ENCODE measurements around the gene PURB.
"Not testable (repeated sequence)": the region's sequence is repeated elsewhere in the genome, so short reads cannot be mapped to it uniquely, and the experiment has no call there.

Gene PURB

DNA sequence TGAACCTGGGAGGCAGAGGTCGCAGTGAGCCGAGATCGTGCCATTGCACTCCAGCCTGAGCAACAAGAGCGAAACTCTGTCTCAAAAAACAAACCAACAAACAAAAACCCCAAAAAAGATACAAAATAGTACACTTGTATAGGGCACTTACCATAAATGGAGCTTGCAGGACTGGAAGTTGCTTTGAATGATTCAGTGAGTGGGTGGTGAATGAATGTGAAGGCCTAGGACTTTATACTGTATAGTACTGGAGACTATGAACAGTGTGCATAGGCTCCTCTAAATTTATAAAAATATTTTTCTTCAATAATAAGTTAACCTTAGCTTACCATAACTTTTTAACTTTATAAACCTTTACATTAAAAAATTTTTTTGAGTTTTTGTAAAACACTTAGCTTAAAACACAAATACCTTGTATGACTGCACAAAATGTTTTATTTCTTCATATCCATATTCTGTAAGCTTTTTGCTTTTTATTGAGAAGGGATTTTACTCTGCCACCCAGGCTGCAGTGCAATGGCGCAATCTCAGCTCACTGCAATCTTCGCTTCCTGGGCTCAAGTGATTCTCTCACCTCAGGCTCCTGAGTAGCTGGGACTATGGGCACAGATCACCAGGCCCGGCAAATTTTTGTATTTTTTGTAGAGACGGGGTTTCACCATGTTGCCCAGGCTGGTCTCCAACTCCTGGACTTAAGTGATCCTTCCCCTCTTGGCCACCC lies 30.5 kb downstream of the PURB start:
- no peak for FAIRE-seq

DNA sequence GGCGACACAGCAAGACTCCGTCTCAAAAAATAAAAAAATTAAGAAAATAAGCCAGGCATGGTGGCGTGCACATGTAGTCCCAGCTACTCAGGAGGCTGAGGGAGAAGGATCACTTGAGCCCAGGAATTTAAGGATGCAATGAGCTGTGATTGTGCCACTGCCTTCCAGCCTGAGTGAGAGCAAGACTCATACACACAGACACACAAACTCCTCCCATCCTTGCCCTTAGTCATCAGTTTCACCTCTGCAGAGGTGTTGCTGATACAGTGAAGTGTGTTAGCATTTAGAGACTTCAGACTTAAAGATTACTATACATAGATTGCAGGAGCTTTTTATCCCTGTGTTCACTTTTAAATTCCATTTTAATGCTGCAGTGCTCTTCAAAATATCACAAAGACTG lies 31.9 kb downstream of the PURB start:
- DNase-seq (ENCODE audit: low spot score) (peak; percentile 64), FAIRE-seq (no peak)

More for the DNA sequence above, 30.5 kb downstream of the PURB start:
- DNase-seq (ENCODE audit: low spot score): no peak

DNA sequence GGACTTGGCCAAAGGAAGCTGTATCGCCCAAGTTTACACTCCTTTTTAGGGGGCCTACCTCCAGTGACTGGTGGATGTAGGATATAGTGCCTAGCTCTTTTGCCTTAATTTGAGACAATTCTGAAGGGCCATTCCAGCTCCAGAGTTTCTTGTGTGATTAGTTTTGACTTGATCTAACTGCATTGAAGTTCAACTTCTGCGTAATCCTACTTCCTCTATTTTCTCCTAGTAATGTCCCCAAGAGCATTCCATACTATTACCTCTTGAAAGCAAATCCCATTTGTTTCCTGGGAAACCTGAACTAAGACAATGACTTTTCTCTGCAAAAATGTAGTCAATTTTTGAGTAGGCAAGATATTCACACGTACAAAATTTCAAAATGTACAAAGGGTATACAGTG lies 32.7 kb downstream of the PURB start:
- FAIRE-seq: no peak
- no peak for DNase-seq (ENCODE audit: low spot score)

DNA sequence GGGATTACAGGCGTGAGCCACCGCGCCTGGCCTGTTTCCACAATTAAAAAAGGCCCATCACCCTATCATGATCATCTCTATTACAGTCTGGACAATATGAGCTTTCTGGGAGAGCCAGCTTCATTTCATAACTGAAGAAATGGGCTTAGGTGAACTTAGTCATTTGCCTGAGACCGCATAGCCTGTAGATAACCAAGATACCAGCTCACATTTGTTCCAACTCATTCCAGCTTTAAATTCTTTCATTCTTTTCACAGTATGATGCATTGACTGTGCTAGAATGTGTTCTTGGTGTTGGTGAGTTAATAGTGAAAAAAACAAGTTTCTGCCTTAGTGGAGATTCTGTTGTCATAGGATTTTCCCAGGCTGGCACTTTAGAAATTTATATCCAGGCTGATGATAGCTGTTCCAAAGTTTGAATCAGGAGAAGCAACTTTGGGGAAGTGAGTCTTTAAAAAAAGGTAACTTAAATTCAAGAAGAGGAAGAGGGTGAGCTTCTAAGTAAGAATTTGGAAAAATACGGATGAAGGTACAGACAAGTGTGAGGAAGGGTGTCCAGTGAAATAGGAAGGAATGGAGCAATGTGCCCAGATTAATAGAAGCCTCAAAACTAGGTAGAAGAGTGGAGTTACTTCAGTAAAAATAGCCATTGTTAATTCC lies 35.3 kb downstream of the PURB start:
- no peak for FAIRE-seq
- DNase-seq (ENCODE audit: low spot score): no peak

GRCh38 chr7:44849259-44849884 lies 36.0 kb downstream of the PURB start:
- DNase-seq (ENCODE audit: low spot score) (no peak), FAIRE-seq (no peak)

DNA sequence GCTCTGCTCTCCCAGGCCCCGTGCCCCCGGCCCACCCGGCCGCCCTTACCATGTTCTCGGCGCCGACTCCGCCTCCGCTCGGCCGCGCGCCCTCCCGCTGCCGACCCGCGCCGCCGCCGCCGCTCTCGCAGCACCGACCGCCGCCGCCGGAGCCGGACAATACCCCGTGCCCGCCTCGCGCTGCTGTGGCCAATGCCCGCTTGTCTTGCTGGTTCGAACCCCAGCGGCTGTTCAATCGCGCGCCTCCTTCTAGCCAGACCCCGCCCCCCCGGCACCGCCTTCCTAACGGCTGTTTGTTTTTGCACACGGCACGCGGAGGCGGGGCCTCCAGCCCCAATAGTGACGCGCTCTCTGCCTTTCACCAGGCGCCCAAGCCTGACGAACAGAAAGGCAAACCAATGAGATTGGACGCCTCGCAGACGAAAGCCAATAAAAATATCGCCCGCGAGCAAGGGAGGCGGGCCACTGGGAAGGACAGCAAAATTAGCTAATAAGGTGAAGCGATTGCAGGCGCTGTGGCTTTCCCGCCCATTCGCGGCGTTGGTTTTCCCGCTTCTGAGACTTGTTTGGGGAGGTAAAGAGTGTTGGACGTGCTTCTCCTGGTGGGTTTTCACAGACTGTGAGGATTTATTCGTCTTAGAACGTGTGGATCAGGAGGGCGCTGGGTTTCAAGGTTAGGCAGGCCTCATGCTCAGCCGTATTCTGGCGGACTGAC lies 37.3 kb downstream of the PURB start, which contains the start of gene H2AZ2:
Gene H2AZ2, minus strand, starts transcription at position 168 of the 715 bp plus-strand sequence. Its CDS starts 116 bp downstream, at position 52.
- DNase-seq (ENCODE audit: low spot score) (peak; percentile 100), FAIRE-seq (peak; percentile 96)

DNA sequence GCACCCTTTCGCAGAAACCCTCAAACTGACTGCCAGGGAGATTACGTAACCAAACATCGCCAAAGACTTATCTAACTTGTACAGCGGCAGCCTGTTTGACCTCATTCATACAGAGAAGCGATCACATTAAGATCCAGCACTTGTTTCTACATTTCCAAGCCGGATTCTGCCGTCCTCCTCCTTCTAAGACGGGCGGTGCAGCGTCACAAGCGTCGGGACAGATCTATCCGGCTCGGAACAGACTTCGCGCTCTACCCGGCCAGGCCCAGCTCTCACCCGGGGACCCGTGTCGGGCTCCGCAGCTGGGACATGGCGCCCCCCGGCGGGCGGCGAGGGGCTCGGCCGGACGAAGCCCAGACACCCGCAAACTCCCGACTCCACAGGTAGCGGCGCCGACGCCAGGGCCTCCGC lies 37.8 kb downstream of the PURB start:
- FAIRE-seq (no peak), DNase-seq (ENCODE audit: low spot score) (peak; percentile 94)

GRCh38 chr7:44846816-44847508 lies 38.4 kb downstream of the PURB start:
- no peak for DNase-seq (ENCODE audit: low spot score)
- FAIRE-seq: no peak

- FAIRE-seq; DNase-seq (ENCODE audit: low spot score): not testable (repeated sequence)
Measured at GRCh38 chr7:44846390-44846789, 38.9 kb downstream of the PURB start.

DNA sequence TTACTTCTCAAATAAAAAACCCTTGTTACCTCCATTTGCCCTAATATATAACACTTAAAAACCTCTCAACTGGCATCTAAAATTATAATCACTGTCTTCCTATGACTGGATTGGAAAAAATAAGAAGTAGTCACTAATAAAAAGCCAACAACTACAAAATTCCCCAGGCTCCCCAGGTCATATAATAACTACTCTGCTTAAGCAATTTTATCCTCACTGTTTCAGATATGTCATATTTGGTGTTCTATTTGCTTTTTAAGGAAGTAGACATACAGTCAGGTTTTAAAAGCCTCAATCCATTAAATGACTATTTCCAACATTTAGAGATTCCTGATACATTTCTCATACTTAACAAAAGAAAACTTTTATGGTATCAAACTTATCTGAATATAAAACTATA lies 39.9 kb downstream of the PURB start:
- FAIRE-seq (no peak), DNase-seq (ENCODE audit: low spot score) (no peak)

GRCh38 chr7:44843440-44843839 lies 41.9 kb downstream of the PURB start:
- FAIRE-seq; DNase-seq (ENCODE audit: low spot score): not testable (repeated sequence)

GRCh38 chr7:44842675-44843074 lies 42.7 kb downstream of the PURB start:
- not testable (repeated sequence) for DNase-seq (ENCODE audit: low spot score); FAIRE-seq

GRCh38 chr7:44838751-44839150 lies 46.6 kb downstream of the PURB start:
- no peak for FAIRE-seq
- DNase-seq (ENCODE audit: low spot score): no peak

- DNase-seq (ENCODE audit: low spot score) (no peak), FAIRE-seq (no peak)
Measured at GRCh38 chr7:44827567-44827966, 57.8 kb downstream of the PURB start.

Measured in urothelium cell line (cell line).